Activated naive CD8-positive, alpha-beta T cell treated with anti-CD3 and anti-CD28 coated beads, Interleukin-2, amount 50 U/mL, for 16 hours (primary cell): ENCODE results near the gene PPP1R26.
"Not testable (repeated sequence)": the region's sequence is repeated elsewhere in the genome, so short reads cannot be mapped to it uniquely, and the experiment has no call there.

ENCODE experiments used
- DNase-seq: peaks from one replicate; pipeline ENCODE4 v3.0.0-alpha.2; 2020; ENCODE audit warnings: low read depth, low spot score

The PPP1R26 gene

DNA sequence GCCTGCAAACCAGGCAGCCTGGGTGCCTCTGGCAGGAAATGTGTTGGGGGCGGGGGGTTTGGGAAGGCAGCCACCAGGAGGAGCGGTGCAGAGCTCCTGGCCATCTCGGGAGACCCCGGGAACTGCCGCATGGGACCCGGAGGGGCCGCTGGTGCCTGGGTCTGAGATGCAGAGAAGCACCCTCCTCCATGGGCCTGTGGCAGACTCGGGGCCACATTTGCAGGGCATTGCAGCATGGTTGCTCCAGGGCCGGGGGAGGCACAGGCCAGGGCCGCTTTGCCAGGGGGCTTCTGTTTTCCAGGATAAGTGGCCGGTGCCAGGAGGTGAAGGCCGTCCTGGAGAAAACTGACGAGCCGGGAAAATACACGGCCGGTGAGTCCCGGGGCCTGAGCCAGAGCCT is 43.3 kb downstream of the PPP1R26 start:
- no peak for DNase-seq

DNA sequence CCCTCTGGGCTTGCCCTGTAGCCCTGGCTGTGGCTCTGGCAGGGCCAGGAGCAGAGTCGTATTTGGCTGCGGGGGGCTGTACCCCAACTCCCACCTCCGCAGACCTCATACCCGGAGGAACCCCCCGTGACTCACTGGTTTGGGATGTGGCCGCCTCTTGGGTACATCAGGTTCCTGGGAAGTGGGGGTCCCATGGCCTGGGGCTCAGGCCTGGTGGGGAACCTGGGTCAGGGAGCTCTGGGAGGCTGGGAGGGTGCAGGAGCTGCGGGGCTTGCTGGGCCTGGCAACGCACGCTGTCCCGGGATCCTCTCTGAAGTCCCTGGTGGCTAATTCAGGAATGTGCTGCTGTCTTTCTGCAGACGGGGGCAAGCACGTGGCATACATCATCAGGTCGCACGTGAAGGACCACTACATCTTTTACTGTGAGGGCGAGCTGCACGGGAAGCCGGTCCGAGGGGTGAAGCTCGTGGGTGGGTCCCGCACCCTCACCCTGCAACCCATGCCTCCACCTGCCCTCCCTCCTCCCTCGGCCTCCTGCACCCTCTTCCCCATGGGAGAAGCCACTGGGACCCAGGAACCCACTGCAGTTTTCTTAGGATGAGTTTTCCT is 44.0 kb downstream of the PPP1R26 start:
- DNase-seq: no peak

DNA sequence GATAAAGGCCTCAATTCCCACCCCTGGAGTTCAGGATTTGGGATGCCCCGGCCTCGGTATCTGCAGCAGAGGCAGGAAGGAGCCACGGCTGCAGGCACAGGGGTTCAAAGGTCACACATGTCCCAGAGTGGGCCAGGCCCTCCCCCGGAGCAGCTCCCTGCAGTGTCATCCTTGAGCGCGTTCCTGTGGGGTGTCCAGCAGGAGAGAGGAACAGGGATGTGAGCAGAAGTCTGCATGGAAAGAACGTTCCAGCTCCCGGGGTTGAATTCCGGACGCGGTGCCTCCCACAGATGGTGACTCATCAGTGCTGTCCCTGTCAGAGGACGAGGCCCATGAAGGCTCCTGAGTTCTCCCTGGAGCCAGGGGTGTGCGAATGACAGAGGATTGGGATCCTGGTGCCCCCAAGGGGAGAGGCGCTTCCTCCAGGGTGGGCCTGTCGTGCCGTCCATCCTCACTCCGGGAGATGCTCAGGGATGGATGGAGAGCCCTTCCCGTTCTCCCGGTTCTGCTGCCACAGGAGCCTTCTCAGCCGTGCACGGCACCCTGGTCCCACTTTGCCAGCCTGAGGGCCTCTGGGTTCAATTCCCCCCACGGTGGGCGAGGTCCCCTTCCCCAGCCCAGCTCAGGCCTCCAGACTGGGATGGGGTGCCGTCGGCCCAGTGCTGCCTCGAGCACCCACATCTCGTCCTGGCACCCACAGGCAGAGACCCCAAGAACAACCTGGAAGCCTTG is 44.7 kb downstream of the PPP1R26 start:
- no peak for DNase-seq

GRCh38 chr9:135525241-135526088 is 45.9 kb downstream of the PPP1R26 start:
- DNase-seq: no peak

GRCh38 chr9:135526089-135526729 is 46.6 kb downstream of the PPP1R26 start:
- DNase-seq: no peak

- DNase-seq: no peak
These were observed 47.4 kb downstream of the PPP1R26 start for GRCh38 chr9:135526730-135527571.

- not testable (repeated sequence) for DNase-seq
These were observed 49.4 kb downstream of the PPP1R26 start for GRCh38 chr9:135528842-135529435.

- no peak for DNase-seq
These were observed 50.6 kb downstream of the PPP1R26 start for GRCh38 chr9:135530146-135530545.

- no peak for DNase-seq
These were observed 51.5 kb downstream of the PPP1R26 start for GRCh38 chr9:135531096-135531495.

DNA sequence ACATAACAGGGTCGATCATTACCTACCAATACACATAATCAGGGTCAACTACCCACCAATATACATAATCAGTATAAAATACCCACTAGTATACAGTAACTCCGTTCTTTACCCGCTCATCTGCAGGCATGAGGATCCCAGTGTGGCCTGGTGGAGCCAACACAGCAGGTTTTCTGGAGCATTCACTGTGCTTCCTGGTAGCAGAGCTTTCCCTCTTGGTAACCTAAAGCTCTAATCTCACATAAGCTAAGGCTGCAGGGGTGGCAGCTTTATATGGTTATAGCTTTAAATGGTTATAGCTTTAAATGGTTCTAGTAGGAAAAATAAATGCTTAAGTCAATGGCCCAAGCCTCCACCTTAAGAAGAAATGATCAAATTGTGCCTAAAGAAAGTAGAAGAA is 53.5 kb downstream of the PPP1R26 start:
- no peak for DNase-seq

GRCh38 chr9:135533674-135534073 is 54.1 kb downstream of the PPP1R26 start:
- DNase-seq: no peak

- not testable (repeated sequence) for DNase-seq
These were observed 54.7 kb downstream of the PPP1R26 start for GRCh38 chr9:135534192-135534711.

GRCh38 chr9:135534826-135535225 is 55.2 kb downstream of the PPP1R26 start:
- DNase-seq: not testable (repeated sequence)

GRCh38 chr9:135535631-135536030 is 56.0 kb downstream of the PPP1R26 start:
- not testable (repeated sequence) for DNase-seq

GRCh38 chr9:135536216-135536615 is 56.6 kb downstream of the PPP1R26 start:
- no peak for DNase-seq
